Tibial artery (tissue), 4 donors: ENCODE data around the gene ZNF333.

Experiments
- DNase-seq, 2 donors: peaks; one replicate each; pipeline ENCODE4 v3.0.0-alpha.2; 2019
- H3K27ac ChIP-seq, 2 donors: fragments of 200-600 bp; sonication (generic) in 1 of 2; 1 replicate in 1 of 2; 2 replicates in 1 of 2; pipeline ENCODE4 v1.5.1; 2018 to 2019; ENCODE audit warnings: mild to moderate bottlenecking in 1 of 2
- H3K27me3 ChIP-seq, 2 donors: fragments of 200-600 bp; sonication (generic) in 1 of 2; one replicate each; pipeline versions ENCODE4 v1.5.1 to v1.6.0; 2016 to 2019
- H3K36me3 ChIP-seq, 3 donors: fragments of 200-600 bp; sonication (generic) in 2 of 3; one replicate each; pipeline ENCODE4 v1.5.1; 2016 to 2019; ENCODE audit warnings: mild to moderate bottlenecking in 2 of 3
- H3K4me1 ChIP-seq, 4 donors: fragments of 200-600 bp; sonication (generic) in 2 of 4; 1 replicate in 3 of 4; 2 replicates in 1 of 4; pipeline ENCODE4 v1.5.1; 2016 to 2019
- H3K4me3 ChIP-seq, 2 donors: fragments of 200-600 bp; sonication (generic) in 1 of 2; 1 replicate in 1 of 2; 2 replicates in 1 of 2; pipeline ENCODE4 v1.5.1; 2018 to 2019; ENCODE audit warnings: mild to moderate bottlenecking in 2 of 2
- H3K9me3 ChIP-seq, 3 donors: fragments of 200-600 bp; sonication (generic) in 1 of 3; one replicate each; pipeline ENCODE4 v1.5.1; 2016 to 2019
- CTCF ChIP-seq, 2 experiments: fragments of 200-600 bp in 1 of 2; fragments of 450-650 bp in 1 of 2; IDR thresholded peaks; one replicate each; pipeline ENCODE4 v1.5.1; 2017 to 2019; ENCODE audit warnings: antibody characterized with exemption in 2 of 2, mild to moderate bottlenecking in 1 of 2, moderate library complexity in 1 of 2
- intact Hi-C: fragments of 100-400 bp; cut with DNase I; formaldehyde crosslinking; loops from one replicate; pipeline ENCODE4 v1.15.0; 2023; ENCODE audit warnings: low total_unique reads

Gene ZNF333

GRCh38 chr19:14695471-14695870, 5.6 kb downstream of the ZNF333 start:
- H3K4me3 ChIP-seq, result no peak overlapping the region
- peaks cover 62 to 74% (median 71%) of the 10 kb centered on the region in 3 donors for H3K36me3 ChIP-seq
- intact Hi-C loops, result no loop called here
- H3K27ac ChIP-seq, result no peak overlapping the region
- no peak for TF ChIP-seq CTCF (IDR thresholded peaks at IDR 0.05)
- H3K27me3 ChIP-seq, result no peaks in the 10 kb centered on the region
- DNase-seq, result no peak
- peaks cover 0 to 9% (median 2%) of the 10 kb centered on the region in 4 donors for H3K4me1 ChIP-seq
- H3K9me3 ChIP-seq, result no peaks in the 10 kb centered on the region

DNA sequence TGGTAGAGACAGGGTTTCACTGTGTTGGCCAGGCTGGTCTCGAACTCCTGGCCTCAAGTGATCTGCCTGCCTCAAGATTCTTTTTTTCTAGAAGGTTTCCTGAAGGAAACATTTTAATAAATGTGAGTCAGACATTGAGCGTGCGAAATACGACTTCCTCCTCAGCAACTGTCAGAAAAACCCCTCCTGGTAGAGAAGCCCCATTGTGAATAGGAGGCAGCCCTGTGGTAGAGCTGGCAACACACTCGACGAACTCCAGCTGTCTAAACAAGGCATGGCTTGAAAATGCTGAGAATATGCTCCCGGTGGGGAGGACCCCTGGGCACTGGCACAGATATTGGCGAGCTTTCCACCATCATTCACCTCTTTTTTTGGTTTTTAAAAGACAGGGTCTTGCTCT, 9.8 kb downstream of the ZNF333 start:
- no peak for TF ChIP-seq CTCF (IDR thresholded peaks at IDR 0.05)
- no peak for DNase-seq
- Histone ChIP-seq H3K4me3 (no peak overlapping the region), H3K27ac (no peak overlapping the region), H3K4me1 (no peaks in the 10 kb centered on the region), H3K9me3 (peaks cover 0 to 3% (median 0%) of the 10 kb centered on the region in 3 donors), H3K36me3 (peaks cover 96 to 99% (median 97%) of the 10 kb centered on the region in 3 donors), H3K27me3 (no peaks in the 10 kb centered on the region)
- intact Hi-C loops, result no loop called here

- Histone ChIP-seq H3K9me3 (peaks cover 0 to 3% (median 0%) of the 10 kb centered on the region in 3 donors), H3K4me1 (no peaks in the 10 kb centered on the region), H3K4me3 (no peak overlapping the region), H3K36me3 (peaks cover 97 to 99% (median 97%) of the 10 kb centered on the region in 3 donors), H3K27ac (no peak overlapping the region), H3K27me3 (no peaks in the 10 kb centered on the region)
- no peak for TF ChIP-seq CTCF (IDR thresholded peaks at IDR 0.05)
- intact Hi-C loops, result no loop called here
- no peak for DNase-seq
Observed at GRCh38 chr19:14700711-14701375, 11.0 kb downstream of the ZNF333 start.

DNA sequence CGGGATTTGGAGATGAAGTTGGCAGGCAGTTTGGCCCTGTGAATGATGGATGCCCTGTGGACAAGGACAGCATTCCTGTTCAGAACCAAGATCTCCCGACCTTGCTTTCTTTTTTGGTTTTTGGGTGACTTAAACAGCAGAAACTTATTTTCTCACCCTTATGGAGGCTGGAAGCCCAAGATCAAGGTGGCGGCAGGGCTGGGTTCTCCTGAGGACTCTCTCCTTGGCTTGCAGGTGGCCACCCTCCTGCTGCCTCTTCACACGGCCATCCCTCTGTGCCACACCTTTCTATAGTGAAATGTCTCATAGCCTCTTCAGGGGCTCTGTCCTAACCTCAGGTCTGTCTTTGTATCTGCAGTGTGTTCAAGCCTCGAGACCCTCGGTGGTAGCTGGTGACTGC, 14.0 kb downstream of the ZNF333 start:
- intact Hi-C loops, result no loop called here
- TF ChIP-seq CTCF (IDR thresholded peaks at IDR 0.05), result no peak
- no peak for DNase-seq
- Histone ChIP-seq H3K36me3 (peaks cover 97 to 100% (median 99%) of the 10 kb centered on the region in 3 donors), H3K9me3 (peaks cover 0 to 3% (median 0%) of the 10 kb centered on the region in 3 donors), H3K4me1 (no peaks in the 10 kb centered on the region), H3K4me3 (no peak overlapping the region), H3K27me3 (no peaks in the 10 kb centered on the region), H3K27ac (no peak overlapping the region)

DNA sequence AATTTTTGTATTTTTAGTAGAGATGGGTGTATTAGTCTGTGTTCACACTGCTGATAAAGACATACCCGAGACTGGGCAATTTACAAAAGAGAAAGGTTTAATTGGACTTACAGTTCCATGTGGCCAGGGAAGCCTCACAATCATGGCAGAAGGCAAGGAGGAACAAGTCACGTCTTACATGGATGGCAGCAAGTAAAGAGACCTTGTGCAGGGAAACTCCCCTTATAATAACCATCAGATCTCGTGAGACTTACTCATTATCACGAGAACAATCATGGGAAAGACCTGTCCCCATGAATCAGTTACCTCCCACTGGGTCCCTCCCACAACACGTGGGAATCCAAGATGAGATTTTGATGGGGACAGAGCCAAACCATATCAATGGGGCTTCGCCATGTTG, 14.6 kb downstream of the ZNF333 start:
- no peak overlapping the region for H3K27ac ChIP-seq
- H3K36me3 ChIP-seq, result peaks cover 97 to 100% (median 100%) of the 10 kb centered on the region in 3 donors
- TF ChIP-seq CTCF (IDR thresholded peaks at IDR 0.05), result no peak
- intact Hi-C loops, result no loop called here
- no peak overlapping the region for H3K4me3 ChIP-seq
- peaks cover 0 to 3% (median 0%) of the 10 kb centered on the region in 3 donors for H3K9me3 ChIP-seq
- no peak for DNase-seq
- no peaks in the 10 kb centered on the region for H3K4me1 ChIP-seq
- H3K27me3 ChIP-seq, result no peaks in the 10 kb centered on the region
